GM19372 (cell line): ENCODE measurements around the gene CLEC4C.

Experiments used
- ATAC-seq: cut with Tn5 transposase; IDR thresholded peaks from one replicate; pipeline ENCODE4 v1.9.1; 2021; ENCODE audit warnings: mild to moderate bottlenecking, low read depth, moderate library complexity; ENCODE audit not compliant: unreplicated experiment

CLEC4C gene

DNA sequence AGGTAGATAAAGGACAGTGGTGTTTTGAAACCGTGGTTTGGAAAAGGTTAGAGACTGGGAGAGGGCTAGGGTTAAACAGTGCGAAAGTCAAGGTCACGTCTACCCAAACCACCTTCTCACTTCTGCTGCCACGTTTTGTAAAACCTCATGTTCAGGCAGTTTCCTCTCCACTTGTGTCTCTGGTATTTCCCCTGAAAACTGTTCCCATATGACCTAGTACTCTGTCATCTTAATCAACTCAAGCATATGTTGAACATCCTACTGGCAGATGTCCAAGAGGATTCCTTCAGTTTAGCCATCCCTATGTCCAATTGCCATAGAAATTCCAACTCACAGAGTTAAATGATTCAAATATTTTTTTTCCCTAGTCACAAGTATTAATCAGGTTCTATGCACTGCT lies 17.4 kb downstream of the CLEC4C start:
- no peak for ATAC-seq

DNA sequence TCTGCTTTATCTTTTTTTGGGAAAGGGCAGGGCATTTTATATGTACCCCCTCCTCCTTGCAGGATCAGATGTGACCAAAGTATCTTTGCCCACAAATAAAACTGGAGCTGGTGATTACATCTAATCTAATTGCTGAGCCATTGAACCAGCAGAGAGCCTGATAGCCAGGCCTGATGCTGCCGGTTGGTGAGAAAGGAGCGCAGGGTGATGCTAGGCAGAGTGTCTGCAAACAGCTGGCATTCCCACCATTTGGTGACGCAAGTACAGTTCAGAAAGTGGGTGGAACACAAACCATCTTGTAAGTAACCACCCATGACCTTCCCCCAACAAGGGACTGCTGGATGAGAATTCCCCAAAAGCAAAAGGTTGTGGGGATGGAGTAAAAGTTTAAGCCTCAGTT lies 23.2 kb downstream of the CLEC4C start:
- no peak for ATAC-seq

DNA sequence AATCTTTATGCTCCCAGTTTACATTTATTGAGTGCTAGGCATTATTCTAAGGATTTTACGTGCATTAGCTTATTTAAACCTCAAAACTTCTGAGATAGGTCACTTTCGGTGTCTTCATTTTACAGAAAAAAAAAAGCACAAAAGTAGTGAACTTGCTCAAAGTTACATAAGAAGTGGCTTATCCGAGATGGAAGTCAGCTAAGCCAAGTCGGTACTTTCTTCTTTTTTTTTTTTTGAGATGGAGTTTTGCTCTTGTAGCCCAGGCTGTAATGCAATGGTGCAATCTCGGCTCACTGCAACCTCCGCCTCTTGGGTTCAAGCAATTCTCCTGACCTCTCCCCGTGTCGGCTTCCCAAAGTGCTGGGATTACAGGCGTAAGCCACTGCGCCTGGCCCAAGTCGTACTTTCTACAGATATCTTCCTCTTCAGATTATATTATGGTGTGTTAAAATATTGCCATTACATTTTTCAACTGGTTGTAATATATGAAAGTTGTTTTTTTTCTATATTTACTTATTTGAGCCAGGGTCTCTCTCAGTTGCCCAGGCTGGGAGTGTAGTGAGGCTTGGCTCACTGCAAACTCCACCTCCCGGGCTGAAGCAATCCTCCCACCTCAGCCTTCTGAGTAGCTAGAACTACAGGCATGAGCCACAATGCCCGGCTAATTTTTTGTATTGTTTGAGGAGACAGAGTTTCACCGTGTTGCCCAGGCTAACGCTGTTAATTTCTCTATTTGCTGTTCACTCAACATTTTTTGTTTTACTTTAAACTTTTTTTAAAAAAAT lies 27.0 kb downstream of the CLEC4C start:
- no peak for ATAC-seq

DNA sequence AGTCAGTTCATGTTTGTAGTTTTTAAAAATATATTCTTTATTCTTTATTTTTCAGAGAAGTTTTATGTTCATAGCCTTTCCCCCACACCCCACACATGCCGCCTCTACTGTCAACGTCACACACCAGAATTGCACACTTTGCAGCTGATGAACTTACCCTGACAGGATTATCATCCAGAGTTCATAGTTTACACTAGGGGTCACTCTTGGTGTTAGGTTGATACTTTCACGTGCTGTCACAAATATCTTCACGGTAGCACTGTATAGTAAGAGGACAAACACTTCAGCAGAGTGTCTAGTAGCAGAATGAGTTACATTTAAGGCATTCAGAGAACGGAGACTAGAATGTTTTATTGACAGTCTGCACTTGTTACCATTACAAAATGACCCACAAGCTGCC lies 30.8 kb downstream of the CLEC4C start:
- no peak for ATAC-seq

DNA sequence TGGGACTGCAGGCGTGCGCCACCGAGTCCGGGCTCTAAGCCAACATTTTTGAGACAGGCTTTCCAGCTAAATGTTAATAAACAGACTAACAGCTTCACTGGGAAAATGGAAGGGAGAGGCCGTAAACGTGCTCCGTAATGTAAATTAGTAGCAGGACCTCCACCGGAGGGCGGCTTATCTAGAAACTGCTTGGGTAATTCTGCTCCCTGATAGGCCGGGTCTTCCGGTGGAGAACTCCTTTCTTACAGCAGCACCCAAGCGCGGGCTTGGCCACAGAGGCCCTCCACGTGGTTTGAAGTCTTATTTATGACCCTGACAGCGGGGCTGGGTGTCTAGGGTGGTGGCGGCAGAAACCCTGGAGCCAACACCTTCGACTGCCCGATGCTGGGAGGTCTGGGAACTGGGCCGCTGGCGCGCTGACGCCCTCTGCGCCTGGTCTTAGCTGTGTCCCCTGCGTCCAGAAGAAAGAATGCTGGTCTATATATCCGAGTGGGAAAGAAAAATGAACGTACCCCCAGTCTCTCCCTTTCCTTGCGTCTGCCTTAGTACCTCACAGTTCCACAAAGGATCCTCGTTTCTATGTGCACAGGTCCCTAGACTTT lies 34.2 kb downstream of the CLEC4C start:
- ATAC-seq, result no peak

DNA sequence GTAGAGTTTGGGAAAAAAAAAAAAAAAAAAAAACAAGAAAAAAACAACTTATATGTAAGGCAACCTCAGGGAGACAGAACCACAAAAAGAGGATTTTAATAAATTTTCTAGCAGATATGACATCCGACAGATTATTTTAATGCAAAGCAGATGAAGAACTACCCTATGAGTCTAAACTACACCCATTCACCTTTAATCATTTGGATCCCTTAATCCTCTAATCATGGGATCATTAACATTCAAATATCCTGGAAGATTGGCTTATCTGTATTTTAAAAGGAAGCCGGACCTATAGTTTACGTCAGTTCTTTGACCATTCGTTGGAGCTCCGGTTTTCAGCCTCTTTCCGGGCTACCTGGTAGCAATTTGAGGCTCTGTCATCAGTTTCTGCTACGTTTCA lies 36.0 kb downstream of the CLEC4C start, which contains the start of gene DPPA3:
Gene DPPA3, plus strand, starts transcription at position 301 of the 400 bp plus-strand sequence. CDS start 138 bp downstream, outside the sequence.
- ATAC-seq, result no peak

DNA sequence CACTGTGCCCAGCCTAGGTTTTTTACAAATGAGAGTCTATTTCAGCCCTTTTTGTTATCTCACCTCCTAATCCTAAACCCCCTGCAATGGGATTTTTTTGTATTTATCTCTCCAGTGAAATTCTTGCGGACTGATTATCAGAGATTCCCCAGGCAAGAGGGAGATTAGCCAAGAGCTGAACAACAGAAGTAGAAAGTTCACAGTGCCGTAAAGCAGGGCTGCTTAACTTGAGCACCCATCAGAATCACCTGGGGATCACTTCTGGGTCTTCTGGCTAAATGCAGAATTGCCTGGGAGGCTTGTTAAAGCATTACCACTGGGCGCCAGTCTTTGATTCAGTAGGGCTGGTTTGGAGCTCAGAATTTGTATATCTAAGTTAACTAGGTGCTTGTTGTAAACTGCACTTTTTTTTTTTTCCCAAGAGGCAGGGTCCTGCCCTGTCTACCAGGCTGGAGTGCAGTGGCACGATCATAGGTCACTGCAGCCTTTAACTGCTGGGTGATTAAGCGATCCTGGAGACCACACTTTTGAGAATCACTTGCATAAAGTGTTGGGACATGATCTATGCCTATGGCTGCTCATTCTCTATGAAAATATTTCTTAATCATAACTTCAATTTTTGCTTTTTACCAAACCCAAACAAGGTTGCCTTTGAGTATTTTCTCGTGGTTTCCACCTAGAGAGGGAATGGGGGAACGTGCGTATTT lies 37.1 kb downstream of the CLEC4C start:
- ATAC-seq, result no peak

DNA sequence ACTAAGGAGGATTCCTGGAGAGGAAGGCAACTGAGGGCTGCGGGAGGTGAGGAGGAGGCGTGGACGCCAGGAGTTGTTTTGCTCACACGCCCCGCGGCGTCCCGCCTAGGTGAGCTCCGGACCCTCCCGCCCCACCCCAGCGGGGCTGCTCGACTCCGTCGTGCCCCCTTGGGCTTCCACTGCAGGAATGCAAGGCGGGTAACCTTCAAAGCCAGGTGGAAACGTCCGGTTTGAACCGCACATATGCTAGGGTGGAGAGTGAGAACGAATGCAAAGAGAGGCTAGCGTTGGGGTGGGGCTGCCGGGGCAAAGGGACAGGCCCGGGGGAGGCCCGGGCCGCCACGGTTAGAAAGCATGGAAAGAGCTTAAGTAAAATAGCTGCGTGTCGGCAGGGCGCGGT lies 41.3 kb downstream of the CLEC4C start:
- no peak for ATAC-seq

DNA sequence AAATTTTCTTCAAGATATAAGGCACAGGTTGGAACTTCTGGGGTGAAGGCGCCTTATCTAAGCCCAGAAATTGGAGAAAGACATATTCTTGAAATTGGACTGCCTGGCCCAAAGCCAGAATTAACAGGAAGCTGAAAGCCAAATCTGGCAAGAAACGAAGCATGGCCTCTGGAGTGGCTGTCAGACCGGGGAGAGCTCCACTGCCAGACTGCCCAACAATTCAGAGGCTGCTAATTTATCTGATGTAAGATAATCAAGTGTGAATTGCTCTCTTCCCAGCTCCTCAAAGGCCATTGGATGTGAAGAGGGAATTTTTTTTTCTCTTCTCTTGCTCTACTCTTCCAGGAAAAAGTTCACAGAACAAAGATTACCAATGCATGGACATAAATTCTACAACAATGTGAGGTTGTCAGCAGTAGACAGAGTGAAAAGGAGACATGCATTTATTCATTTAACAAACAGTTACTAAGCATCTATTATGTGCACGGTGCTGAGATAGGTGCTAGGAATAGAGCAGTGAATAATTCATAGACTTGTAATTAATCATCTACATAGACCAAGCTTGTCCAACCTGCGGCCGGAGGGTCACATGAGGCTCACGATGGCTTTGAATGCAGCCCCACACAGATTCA lies 51.5 kb downstream of the CLEC4C start, which contains the start of gene GDF3:
Gene GDF3, minus strand, starts transcription at position 210 of the 632 bp plus-strand sequence. Its CDS starts 47 bp downstream, at position 163.
- ATAC-seq, result no peak

DNA sequence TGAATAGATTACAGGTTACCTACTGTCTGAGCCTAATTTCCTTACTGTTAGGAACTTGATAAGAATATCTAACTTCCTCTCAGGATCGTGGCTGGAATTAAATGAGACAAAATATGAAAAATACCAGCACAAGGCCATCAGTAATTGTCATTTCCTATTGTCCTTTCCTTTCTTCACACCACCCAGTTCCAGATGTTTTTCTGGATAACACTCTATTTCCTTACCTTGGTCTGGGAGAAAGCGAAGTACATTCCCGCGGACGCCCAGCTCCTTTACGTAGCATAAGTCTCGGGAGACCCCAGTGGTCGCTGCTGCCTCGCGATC lies 52.0 kb downstream of the CLEC4C start:
- ATAC-seq, result no peak

DNA sequence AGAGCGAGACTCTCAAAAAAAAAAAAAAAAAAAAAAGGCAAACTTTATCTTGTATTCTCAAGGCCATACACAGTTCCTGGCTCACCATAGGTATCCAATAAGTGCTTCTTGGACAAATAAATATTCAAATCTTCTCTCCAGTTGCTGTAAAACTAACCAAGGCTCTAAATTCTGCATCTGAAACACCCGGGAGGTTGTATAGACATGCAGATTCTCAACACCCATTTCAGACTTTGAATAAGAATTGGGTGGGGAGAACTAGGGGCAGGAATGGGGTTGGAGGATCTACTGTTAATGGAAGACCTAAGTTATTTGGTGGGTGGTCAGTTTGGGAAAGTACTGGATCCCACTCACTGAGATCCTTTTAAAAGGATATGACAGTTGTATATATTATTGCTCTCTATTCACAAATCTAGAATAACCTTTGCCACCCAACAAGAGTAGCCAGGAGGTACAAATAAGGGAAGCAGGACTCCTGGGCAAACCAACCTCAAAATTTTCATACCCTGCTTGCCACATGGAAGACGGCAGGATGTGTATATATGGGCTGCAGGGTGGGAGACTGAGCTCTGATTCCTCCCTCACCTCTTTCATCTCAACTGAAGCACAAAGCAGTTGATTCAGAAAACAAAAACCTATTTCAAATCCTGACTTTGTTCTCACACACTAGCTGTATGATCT lies 52.5 kb downstream of the CLEC4C start:
- no peak for ATAC-seq

DNA sequence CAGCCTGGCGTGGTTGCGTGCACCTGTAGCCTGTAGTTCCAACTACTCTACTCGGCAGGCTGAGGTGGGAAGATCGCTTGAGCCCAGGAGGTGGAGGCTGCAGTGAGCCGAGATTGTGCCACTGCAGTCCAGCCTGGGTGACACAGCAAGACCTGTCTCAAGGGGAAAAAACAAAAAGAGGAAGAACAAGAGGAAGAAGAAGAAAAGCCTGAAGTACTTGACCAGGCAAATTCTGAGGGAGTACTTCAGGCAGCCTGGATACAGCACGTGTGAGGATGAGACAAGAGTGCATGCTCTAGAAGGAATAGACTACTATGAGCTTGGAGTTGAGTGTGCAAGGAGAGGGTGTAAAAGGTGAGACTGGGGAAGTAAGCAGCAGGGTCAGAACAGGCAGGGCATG lies 53.4 kb downstream of the CLEC4C start:
- ATAC-seq, result no peak

DNA sequence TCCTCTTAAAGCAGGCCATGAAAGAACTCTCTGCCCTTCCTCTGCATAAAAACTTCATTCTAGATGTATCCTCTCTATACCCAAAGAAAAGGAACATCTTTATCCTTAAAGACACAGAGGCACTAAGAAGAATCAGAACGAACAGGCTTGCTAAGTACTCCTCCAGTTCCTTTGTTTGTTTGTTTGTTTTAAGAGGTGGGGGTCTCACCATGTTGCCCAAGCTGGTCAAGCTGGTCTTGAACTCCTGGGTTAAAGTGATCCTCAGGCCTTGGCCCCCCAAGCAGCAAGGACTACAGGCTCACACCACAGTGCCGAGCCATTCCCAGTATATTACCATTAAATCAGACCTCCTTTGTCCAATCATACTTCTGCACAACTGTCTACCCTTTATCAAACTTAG lies 65.6 kb downstream of the CLEC4C start:
- no peak for ATAC-seq
